ENCODE data around the gene INCA1. TPM values are rescaled to one million over a fixed set of nuclear protein-coding genes. Genes with fewer than 3 reads are reported as not detected.

INCA1 gene
- total and polyA plus RNA-seq, 2 donors (not counting 3 experiments of a cell fraction or from before 2014, with no cell fraction given): 0.71 to 1.0 TPM

- FAIRE-seq: no peak
- H3K27ac ChIP-seq (ENCODE audit: insufficient read depth, low read depth, low read length): no peak overlapping the region
- dilution Hi-C loops (cut with MboI; ENCODE audit: extremely low pct_ligation_motif_present, low sequenced_read_pairs) (no loop called here), intact Hi-C loops (cut with micrococcal nuclease) (no loop called here)
- no peaks in the 10 kb centered on the region for H3K79me2 ChIP-seq (ENCODE audit: control insufficient read depth, insufficient read depth, low read length)
- no peak overlapping the region for H2AFZ ChIP-seq (ENCODE audit: low read depth, low read length)
- H3K4me2 ChIP-seq (ENCODE audit: insufficient read depth, low read length): no peak overlapping the region
- TF ChIP-seq EZH2 (IDR thresholded peaks at IDR 0.05; ENCODE audit: borderline replicate concordance, low read depth, low read length, severe bottlenecking) (no peak), MAX (IDR thresholded peaks at IDR 0.05; ENCODE audit: insufficient read depth, insufficient read length) (no peak), FOS (IDR thresholded peaks at IDR 0.05; ENCODE audit: borderline replicate concordance, insufficient read depth, low read length) (no peak), POLR2A (IDR thresholded peaks at IDR 0.05; ENCODE audit: low read depth, low read length) (no peak), MYC (IDR thresholded peaks at IDR 0.05; ENCODE audit: low read depth, low read length) (no peak), GATA2 (IDR thresholded peaks at IDR 0.05; ENCODE audit: insufficient read depth, insufficient read length, low read depth, low read length) (no peak), CTCF (IDR thresholded peaks at IDR 0.05; ENCODE audit: extremely low read depth in 1 of 2, insufficient read depth in 1 of 2, low read depth in 1 of 2, low read length in 2 of 2) (no peak), JUN (IDR thresholded peaks at IDR 0.05; ENCODE audit: borderline replicate concordance, insufficient read depth, insufficient read length, low read depth) (no peak), POLR2AphosphoS5 (IDR thresholded peaks at IDR 0.05; ENCODE audit: insufficient read depth, low read depth, low read length) (no peak)
- peaks cover 0 to 6% of the 10 kb centered on the region in 2 experiments for H3K36me3 ChIP-seq (ENCODE audit: control insufficient read depth in 2 of 2, extremely low read depth in 1 of 2, insufficient read depth in 2 of 2, low read length in 2 of 2)
- TSS peak; percentile 3 for BruUV-seq (replicated peaks)
- H3K4me1 ChIP-seq (ENCODE audit: control insufficient read depth, extremely low read depth, insufficient read depth, low read length): peaks cover 5% of the 10 kb centered on the region
- H3K9me3 ChIP-seq (replicated peaks; ENCODE audit: control insufficient read depth, insufficient read depth, low read length): no peaks in the 10 kb centered on the region
- no peaks in the 10 kb centered on the region for H3K9me1 ChIP-seq (replicated peaks; ENCODE audit: control insufficient read depth, extremely low read depth, insufficient read depth, low read length)
- ChIA-PET CTCF (interaction anchor here (1.1 to 6.5 kb wide), 5 partner anchors 9 to 119 kb away, joined by 3 to 72 read pairs (median 5); no protein-coding TSS in a partner anchor), POLR2A (no interaction called here)
- H3K9ac ChIP-seq (replicated peaks; ENCODE audit: extremely low read depth, insufficient read depth, low read length): no peak overlapping the region
- H3K4me3 ChIP-seq (replicated peaks in 1 of 3; ENCODE audit: insufficient read depth in 1 of 3, low read depth in 1 of 3, low read length in 3 of 3): no peak overlapping the region
- no peaks in the 10 kb centered on the region for H4K20me1 ChIP-seq (replicated peaks; ENCODE audit: control insufficient read depth, extremely low read depth, insufficient read depth, low read length)
- no peaks in the 10 kb centered on the region for H3K27me3 ChIP-seq (ENCODE audit: control insufficient read depth in 2 of 2, insufficient read depth in 2 of 2, low read length in 2 of 2)
- no peak for DNase-seq (ENCODE audit: low read depth, low spot score)
Measured at GRCh38 chr17:5027916-5028315, 30.6 kb upstream of the INCA1 start.
